Activated CD4-positive, CD25-positive, alpha-beta regulatory T cell treated with anti-CD3 and anti-CD28 coated beads, Interleukin-2, amount 50 U/mL, for 72 hours (primary cell): Measurements from ENCODE around the gene PLXNA2.

Source experiments
- DNase-seq: peaks from one replicate; pipeline ENCODE4 v3.0.0; 2021

Gene PLXNA2

GRCh38 chr1:208222376-208223126 is 21.6 kb downstream of the PLXNA2 start:
- DNase-seq: no peak

GRCh38 chr1:208221291-208221622 is 22.9 kb downstream of the PLXNA2 start:
- no peak for DNase-seq

- DNase-seq: no peak
Observed at GRCh38 chr1:208219659-208220282, 24.4 kb downstream of the PLXNA2 start.

- no peak for DNase-seq
Observed at GRCh38 chr1:208219098-208219658, 25.0 kb downstream of the PLXNA2 start.

GRCh38 chr1:208218237-208219097 is 25.7 kb downstream of the PLXNA2 start:
- no peak for DNase-seq

GRCh38 chr1:208217781-208218180 is 26.4 kb downstream of the PLXNA2 start:
- no peak for DNase-seq

- no peak for DNase-seq
Observed at GRCh38 chr1:208216806-208217205, 27.4 kb downstream of the PLXNA2 start.

- DNase-seq: no peak
Observed at GRCh38 chr1:208216062-208216461, 28.1 kb downstream of the PLXNA2 start.

GRCh38 chr1:208215393-208215792 is 28.8 kb downstream of the PLXNA2 start:
- DNase-seq: no peak

- no peak for DNase-seq
Observed at GRCh38 chr1:208213786-208214185, 30.4 kb downstream of the PLXNA2 start.

GRCh38 chr1:208212893-208213292 is 31.3 kb downstream of the PLXNA2 start:
- DNase-seq: no peak

- no peak for DNase-seq
Observed at GRCh38 chr1:208211921-208212843, 32.0 kb downstream of the PLXNA2 start.

GRCh38 chr1:208209896-208210589 is 34.1 kb downstream of the PLXNA2 start:
- no peak for DNase-seq

GRCh38 chr1:208209286-208209685 is 34.9 kb downstream of the PLXNA2 start:
- DNase-seq: no peak

GRCh38 chr1:208208132-208208487 is 36.1 kb downstream of the PLXNA2 start:
- no peak for DNase-seq

GRCh38 chr1:208207388-208208131 is 36.6 kb downstream of the PLXNA2 start:
- DNase-seq: no peak

GRCh38 chr1:208206092-208206698 is 38.0 kb downstream of the PLXNA2 start:
- DNase-seq: no peak

- no peak for DNase-seq
Observed at GRCh38 chr1:208205216-208206013, 38.8 kb downstream of the PLXNA2 start.

- DNase-seq: no peak
Observed at GRCh38 chr1:208204779-208205178, 39.4 kb downstream of the PLXNA2 start.
